HG03378 (cell line): ENCODE measurements around the gene LRRC45.

Experiments used
- ATAC-seq: cut with Tn5 transposase; IDR thresholded peaks from one replicate; pipeline ENCODE4 v1.9.1; 2021; ENCODE audit warnings: mild to moderate bottlenecking, moderate library complexity; ENCODE audit not compliant: unreplicated experiment

Gene LRRC45

DNA sequence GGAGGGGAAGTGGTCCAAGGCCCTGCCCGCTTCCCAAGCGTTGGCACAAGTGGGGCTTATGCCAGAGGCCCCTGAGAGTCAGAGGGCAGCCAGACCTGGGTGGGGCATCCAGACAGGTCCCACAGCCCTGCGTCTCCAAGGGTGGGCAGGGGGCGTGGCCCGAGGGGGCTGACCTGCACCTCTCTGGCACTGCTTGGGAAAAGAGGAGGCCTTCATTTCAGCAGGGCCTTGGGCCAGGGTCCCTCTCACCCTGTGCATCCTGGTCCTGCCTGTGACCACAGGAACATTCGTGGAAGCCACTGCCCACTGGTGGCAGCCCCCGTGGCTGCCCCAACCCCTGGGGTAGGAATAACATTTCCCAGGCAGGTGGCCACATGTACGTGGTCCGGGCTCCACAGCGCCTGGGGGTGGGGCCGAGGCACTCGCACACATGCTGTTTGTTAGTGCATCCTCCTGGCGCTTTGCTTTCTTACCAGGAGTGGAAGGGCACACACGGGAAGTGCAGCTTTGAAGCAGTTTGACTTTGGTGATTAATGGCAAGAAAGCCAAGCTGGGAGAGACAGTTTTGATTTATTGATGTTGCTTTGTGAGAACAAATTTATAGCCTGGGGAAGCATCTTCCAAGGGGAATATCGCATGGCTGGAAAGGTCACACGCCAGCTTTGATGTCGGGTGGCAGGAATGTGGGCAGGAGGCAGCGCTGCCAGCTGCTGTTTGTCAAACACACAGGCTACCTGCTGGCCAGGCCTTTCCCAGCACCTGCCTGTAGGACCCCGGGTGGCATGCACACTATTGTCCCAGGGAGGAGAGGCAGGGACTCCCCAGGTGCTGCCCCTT, 4.7 kb upstream of the LRRC45 start:
- ATAC-seq = no peak

GRCh38 chr17:82018989-82019689, 4.0 kb upstream of the LRRC45 start:
- no peak for ATAC-seq

DNA sequence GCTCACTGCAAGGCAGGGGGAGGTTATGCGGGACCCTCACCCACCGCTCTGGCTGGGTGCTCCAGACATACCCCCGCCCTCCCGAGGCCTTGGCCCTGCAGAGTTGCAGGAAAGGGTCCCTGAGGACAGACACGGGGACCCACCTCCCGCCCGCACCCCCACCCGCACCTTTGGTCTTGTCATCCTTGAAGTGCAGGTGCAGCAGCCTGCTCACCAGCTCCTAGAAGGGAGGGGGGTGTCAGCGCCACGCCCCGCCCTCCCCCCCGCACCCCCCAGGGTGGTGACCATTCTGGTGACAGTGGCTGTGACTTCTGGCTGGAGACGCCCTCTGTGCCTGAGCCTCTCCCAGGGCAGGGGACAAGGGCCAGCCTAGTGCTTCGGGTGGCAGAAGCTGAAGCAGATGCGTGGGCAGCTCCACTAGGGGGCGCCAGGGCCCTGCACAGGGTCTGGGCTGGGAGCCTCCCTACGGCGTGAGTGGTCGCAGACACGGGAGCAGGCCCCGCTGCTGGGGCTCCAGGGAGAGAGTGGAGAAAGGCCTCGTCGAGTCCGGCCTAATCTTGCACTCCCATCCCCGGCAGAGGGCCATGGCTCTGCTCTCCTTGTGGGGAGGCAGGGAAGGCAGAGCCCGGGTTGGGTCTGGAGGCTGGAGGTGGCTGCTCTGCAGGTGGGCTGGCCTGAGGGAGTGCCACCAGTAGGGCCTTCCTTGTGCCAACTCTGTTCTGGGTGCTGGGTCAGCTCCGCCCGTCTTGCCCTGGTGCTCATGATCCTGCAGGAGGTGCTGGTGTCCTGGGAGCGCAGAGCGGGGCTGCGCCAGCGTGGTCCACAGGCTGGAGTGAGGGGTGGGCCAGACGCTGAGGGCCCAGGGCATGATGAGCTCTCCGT, 3.2 kb upstream of the LRRC45 start:
- no peak for ATAC-seq

- no peak for ATAC-seq
These were observed 2.5 kb upstream of the LRRC45 start for GRCh38 chr17:82020572-82021106.

DNA sequence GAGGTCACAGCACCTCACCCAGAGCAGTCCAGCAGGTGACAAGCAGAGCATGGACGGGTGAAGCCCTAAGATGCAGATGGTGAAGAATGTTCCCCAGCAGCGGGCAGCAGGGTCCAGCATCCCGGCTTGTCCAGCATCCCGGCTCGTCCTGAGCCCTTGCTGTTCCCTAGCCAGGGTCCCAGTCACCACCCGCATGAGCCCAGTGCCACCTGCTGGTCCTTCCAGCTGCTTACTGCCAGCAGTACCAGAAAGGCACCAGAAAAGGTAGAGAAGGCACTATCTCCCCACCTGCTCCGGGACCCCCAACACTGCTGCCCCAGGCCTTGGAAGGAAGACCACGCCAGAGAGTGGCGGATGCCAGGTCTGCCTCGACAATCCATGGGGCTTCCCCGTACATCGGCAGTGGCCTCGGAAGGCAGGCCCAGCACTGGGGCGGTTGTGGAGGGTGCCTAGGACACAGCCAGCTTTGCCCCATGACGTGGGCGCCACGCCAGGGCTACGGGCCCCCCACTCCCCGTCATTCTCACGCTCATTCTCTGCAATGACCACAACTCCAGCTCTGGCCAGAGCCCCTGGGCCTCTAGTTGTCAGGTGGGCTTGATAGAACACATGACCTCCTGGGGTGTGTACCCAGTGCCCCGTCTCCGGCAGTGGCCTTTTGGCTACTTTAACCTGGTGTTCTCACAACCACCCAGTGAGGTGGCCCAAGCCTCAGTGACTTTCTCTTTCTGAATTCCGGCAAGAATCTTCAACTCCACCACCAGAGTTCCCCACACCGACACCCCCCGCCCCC, 1.8 kb upstream of the LRRC45 start:
- ATAC-seq = no peak

GRCh38 chr17:82021900-82022309, 1.2 kb upstream of the LRRC45 start:
- no peak for ATAC-seq

DNA sequence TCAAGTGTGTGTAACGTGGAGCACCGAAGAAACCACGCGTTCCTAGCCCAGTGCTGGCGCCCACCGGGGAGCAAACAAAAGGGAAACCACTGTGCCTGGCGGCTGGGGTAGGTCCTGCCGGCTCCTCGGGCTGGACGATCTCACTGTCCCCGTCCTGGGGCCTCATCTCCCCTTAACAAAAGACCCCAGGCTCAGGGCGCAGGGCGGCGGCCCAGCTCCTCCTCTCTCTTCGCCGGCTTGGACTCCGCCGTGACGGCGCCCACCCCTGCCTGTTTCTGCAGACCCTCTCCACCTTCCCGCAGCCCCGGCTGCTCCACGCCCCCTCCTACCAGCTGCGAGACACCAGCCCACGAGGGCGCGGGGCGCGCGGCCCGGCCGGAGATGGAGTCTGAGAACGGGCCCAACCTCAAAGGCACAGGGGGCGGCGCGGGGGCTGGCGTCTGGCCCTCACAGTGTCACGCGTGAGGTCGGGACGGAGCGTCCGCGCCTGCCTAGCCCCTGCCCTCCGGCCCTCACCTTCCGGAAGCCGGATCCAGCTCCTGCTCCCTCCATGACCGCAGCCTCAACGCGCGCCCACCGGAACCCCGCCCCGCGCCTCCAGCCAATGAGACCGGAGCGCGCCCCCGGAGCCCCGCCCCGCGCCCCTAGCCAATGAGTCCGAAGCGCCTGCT, 660 bp upstream of the LRRC45 start, which contains the start of gene CENPX:
Gene CENPX (minus strand): TSS at position 569 of the 671 bp plus-strand sequence. CDS start 17 bp downstream, at position 552.
- ATAC-seq = no peak

DNA sequence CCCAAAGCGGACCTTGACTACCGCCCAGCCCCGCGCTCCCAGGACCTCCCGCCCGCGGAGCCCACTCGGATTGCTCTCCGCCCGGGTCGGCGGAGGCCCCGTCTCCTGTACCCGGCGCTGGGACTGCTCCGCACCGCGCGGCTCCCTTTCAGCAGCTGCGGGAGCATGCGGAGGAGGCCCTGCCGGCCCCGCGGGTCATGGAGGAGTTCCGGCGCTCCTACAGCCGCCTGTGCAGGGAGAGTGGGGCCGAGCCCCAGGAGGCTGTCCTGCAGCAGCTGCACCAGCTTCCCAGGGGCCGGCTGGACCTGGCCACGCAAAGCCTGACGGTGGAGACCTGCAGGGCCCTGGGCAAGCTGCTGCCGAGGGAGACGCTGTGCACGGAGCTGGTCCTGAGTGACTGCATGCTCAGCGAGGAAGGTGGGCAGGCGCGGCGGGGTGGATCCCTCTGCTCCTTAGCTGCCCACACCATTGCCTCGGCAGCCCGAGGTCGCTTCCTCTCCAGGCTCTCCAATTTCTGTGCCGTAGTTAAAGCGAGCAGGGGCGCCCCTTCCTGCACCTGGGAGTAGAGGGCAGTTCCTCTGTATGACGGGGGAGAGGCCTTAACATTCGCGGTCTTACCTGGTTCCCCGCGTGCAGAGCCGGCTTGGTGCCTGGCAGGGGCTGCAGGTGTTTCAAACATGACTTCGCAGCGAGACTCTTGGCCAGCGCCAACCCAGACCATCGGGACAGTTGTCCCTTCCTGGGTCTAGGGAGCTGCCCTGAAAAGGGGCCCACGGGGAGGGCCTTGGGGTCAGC, 539 bp downstream of the LRRC45 start:
- ATAC-seq = no peak

GRCh38 chr17:82024859-82025258, 1.8 kb downstream of the LRRC45 start:
- ATAC-seq = no peak

DNA sequence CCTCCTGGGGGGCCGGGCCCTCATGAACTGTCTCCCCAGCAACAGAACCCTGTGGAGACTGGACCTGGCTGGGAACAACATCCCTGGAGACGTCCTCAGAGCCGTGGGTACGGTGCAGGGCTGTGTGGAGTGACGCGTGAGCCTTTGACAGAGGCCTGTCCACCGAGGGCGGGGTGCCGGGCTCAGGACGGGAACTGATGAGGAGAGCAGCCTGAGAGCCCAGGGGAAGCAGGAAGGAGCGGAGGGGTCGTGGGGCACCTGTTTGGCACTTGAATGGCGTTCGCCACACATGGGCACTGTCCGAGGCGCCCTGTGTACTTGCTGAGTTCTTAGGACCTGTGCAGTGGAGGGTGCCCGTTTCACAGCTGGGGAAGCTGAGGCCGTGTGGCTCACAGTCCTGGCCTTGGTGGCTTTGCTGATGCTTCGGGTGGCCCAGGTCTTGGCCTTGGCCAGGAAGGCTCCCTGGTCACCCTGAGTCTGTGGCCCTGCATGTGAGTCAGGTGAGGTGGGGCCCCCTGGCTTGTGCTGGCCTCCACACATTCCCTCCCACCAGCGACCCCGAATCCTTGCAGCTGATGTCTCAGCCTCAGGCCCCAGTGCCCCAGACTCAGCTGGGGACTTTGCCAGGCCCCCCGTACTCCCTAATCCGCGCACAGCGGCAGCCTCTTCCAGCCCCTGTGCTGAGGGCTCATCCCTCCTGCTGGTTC, 2.4 kb downstream of the LRRC45 start:
- no peak for ATAC-seq

DNA sequence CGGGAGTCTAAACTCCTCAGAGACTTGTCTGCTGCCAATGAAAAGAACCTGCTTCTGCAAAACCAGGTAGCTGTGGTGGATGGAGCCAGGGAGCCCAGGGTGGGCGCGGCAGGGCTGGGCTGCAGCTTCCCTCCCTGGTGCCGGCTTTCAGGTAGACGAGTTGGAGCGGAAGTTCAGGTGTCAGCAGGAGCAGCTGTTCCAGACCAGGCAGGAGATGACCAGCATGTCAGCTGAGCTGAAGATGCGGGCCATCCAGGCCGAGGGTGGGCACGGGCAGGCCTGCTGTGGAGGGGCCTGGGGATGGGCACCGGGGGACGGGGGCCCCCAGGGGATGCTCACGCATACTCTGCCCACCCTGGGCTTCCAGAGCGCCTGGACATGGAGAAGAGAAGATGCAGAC, 5.1 kb downstream of the LRRC45 start:
- no peak for ATAC-seq

DNA sequence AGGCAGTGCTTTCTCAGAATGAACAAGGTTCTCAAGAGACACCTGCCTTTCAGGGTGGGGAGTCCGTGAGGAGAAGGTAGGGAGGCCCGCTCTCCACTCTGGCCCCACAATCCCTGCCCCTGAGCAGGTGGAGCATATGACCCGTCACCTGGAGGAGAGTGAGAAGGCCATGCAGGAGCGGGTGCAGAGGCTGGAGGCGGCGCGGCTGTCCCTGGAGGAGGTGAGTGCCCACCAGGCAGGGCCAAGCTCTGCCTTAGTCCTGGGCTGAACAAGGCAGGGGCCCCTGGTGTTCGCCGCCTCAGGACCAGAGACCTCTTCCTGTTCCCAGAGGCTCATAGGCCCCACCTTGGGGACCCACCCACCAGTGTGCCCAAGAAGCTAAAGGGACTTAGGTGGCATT, 5.9 kb downstream of the LRRC45 start:
- no peak for ATAC-seq

- no peak for ATAC-seq
These were observed 6.3 kb downstream of the LRRC45 start for GRCh38 chr17:82029391-82029790.

GRCh38 chr17:82029990-82030469, 6.9 kb downstream of the LRRC45 start:
- no peak for ATAC-seq

- no peak for ATAC-seq
These were observed 7.6 kb downstream of the LRRC45 start for GRCh38 chr17:82030470-82031302.

GRCh38 chr17:82031303-82031884, 8.3 kb downstream of the LRRC45 start, which contains the start of gene RAC3:
RAC3 (plus strand) TSS chr17:82031678; CDS start chr17:82031762, 84 bp downstream.
- ATAC-seq = no peak
